Lung (tissue), 12 donors: ENCODE measurements around the gene KMT2C. TPM values are rescaled to one million over a fixed set of nuclear protein-coding genes. Genes with fewer than 3 reads are reported as not detected.

Experiments used
- ATAC-seq: fragments of 200-7000 bp; cut with Tn5 transposase; one replicate; pipeline ENCODE4 v1.9.1; 2020; ENCODE audit warnings: moderate number of reproducible peaks; ENCODE audit not compliant: insufficient read depth, low FRiP score
- DNase-seq, 3 donors: peaks; one replicate each; pipeline ENCODE4 v3.0.0-alpha.2; 2013 to 2017
- H3K27ac ChIP-seq, 2 donors: one replicate each; pipeline ENCODE4 v1.5.1; 2013; ENCODE audit warnings: mild to moderate bottlenecking in 2 of 2, moderate library complexity in 2 of 2, control low read depth in 1 of 2, inconsistent platforms in 1 of 2, low read depth in 1 of 2, low read length in 1 of 2
- H3K27me3 ChIP-seq, 3 donors: one replicate each; pipeline ENCODE4 v1.5.1; 2013; ENCODE audit warnings: low read length in 2 of 3; ENCODE audit not compliant: control insufficient read depth in 3 of 3, insufficient read depth in 3 of 3
- H3K36me3 ChIP-seq, 4 donors: one replicate each; pipeline ENCODE4 v1.5.1; 2013; ENCODE audit warnings: low read length in 4 of 4, mild to moderate bottlenecking in 1 of 4, moderate library complexity in 1 of 4; ENCODE audit not compliant: control insufficient read depth in 4 of 4, insufficient read depth in 4 of 4
- H3K4me1 ChIP-seq, 5 donors: one replicate each; pipeline ENCODE4 v1.5.1; 2013; ENCODE audit warnings: low read length in 5 of 5, mild to moderate bottlenecking in 2 of 5, moderate library complexity in 1 of 5; ENCODE audit not compliant: control insufficient read depth in 5 of 5, insufficient read depth in 5 of 5
- H3K4me3 ChIP-seq: one replicate; pipeline ENCODE4 v1.5.1; 2013; ENCODE audit warnings: mild to moderate bottlenecking, control low read depth, moderate library complexity
- H3K9ac ChIP-seq, 2 donors: one replicate each; pipeline ENCODE4 v1.5.1; 2013; ENCODE audit warnings: low read length in 2 of 2, control low read depth in 1 of 2; ENCODE audit not compliant: insufficient read depth in 1 of 2
- H3K9me3 ChIP-seq, 4 donors: one replicate each; pipeline ENCODE4 v1.5.1; 2013; ENCODE audit warnings: low read length in 3 of 4, mild to moderate bottlenecking in 1 of 4, moderate library complexity in 1 of 4; ENCODE audit not compliant: control insufficient read depth in 4 of 4, insufficient read depth in 3 of 4
- WGBS, 2 donors: extraction: QIAGEN DNeasy Blood & Tissue Kit; methylation state at CpG; one replicate each; pipeline ENCODE4 v1.1.7; 2013; 5-methylcytosine and 5-hydroxymethylcytosine counted together
- polyA plus RNA-seq, 2 donors: library from polyadenylated mRNA; stranded (reverse); fragments of 200-250 nt; gene quantifications; one replicate each; pipeline ENCODE4 v1.2.1, GENCODE V29; 2013
- total RNA-seq, 2 donors: library from RNA; depleted of rRNA in 1 of 2; stranded (reverse); fragments of >200 nt in 1 of 2; gene quantifications; one replicate each; pipeline ENCODE4 v1.2.1, GENCODE V29; 2014 to 2021
- TF ChIP-seq, protein P1 (sequence below): IDR thresholded peaks from 2 replicates; pipeline ENCODE4 v1.5.1; 2012; ENCODE audit warnings: mild to moderate bottlenecking; ENCODE audit errors: control extremely low read depth, extremely low read depth
- donor health status: control.
- donor health status: control.
- donor health status: Bipolar disorder and iron deficiency.
- donor health status: healthy.
- donor health status: DM: yes; HTN: yes; CAD: no.

The KMT2C gene
- total and polyA plus RNA-seq, 4 donors, result 10.2 to 115 (median 52.3) TPM

DNA sequence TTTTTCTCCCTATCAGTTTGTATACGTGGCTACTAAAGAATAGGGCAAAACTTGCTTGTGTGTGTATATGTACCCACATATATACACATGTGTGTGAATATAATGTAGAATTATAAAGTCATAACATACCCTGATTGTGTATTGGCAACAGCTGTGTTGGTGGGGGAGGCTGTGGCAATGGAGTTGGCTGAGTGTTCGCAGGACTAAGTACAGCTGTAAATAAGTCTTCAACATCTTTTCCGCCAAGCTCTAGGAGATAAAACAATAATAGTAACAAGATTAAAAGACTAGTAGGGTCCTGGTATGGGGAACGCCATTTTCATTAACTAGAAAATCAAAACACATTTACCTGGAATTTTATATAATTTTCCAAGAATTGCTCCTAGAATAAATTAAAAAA is 241.9 kb downstream of the KMT2C start:
- no peaks in the 10 kb centered on the region for H3K27me3 ChIP-seq
- no peak overlapping the region for H3K27ac ChIP-seq
- WGBS, 2 donors, result 95% methylated on average over 4 of the region's 4 CpGs
- H3K9ac ChIP-seq, result no peak overlapping the region
- no peak for ATAC-seq
- peak; percentile 42 to 80 (median 74) for DNase-seq
- peaks cover 10 to 46% (median 41%) of the 10 kb centered on the region in 4 donors for H3K36me3 ChIP-seq
- no peaks in the 10 kb centered on the region for H3K9me3 ChIP-seq
- TF ChIP-seq, protein P1, sequence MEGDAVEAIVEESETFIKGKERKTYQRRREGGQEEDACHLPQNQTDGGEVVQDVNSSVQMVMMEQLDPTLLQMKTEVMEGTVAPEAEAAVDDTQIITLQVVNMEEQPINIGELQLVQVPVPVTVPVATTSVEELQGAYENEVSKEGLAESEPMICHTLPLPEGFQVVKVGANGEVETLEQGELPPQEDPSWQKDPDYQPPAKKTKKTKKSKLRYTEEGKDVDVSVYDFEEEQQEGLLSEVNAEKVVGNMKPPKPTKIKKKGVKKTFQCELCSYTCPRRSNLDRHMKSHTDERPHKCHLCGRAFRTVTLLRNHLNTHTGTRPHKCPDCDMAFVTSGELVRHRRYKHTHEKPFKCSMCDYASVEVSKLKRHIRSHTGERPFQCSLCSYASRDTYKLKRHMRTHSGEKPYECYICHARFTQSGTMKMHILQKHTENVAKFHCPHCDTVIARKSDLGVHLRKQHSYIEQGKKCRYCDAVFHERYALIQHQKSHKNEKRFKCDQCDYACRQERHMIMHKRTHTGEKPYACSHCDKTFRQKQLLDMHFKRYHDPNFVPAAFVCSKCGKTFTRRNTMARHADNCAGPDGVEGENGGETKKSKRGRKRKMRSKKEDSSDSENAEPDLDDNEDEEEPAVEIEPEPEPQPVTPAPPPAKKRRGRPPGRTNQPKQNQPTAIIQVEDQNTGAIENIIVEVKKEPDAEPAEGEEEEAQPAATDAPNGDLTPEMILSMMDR, result no peak
- H3K4me1 ChIP-seq, result peaks cover 0 to 17% (median 0%) of the 10 kb centered on the region in 5 donors
- H3K4me3 ChIP-seq, result no peak overlapping the region

- WGBS, 2 donors, result 75 to 88% methylated on average over 2 of the region's 2 CpGs
- peaks cover 0 to 43% (median 2%) of the 10 kb centered on the region in 5 donors for H3K4me1 ChIP-seq
- peak in 2 of 3 donors; percentile 48 to 53 for DNase-seq
- ATAC-seq, result no peak
- H3K4me3 ChIP-seq, result no peak overlapping the region
- TF ChIP-seq, protein P1, result no peak
- H3K27ac ChIP-seq, result no peak overlapping the region
- H3K9me3 ChIP-seq, result no peaks in the 10 kb centered on the region
- peaks cover 13 to 31% (median 28%) of the 10 kb centered on the region in 4 donors for H3K36me3 ChIP-seq
- H3K27me3 ChIP-seq, result no peaks in the 10 kb centered on the region
- no peak overlapping the region for H3K9ac ChIP-seq
Measured at GRCh38 chr7:152189061-152189460, 246.7 kb downstream of the KMT2C start.

DNA sequence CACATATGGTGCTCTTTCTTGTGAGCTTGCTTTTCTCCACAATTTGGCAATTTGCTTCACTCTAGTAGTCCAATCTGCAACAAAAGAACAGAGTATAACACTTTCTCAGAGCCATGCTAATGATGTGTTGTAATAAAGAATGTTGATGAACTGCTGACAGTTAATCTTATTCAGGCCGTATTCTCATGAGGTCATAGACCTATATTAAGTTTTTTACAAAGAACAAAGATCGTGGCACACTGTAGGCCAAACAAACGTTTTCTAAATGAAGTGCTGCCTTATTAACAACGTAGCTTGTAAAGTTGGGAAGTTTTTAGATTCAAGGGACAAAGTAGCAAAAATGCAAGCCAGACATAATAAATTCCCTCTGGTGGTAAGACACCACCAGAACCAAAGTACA is 250.2 kb downstream of the KMT2C start:
- TF ChIP-seq, protein P1, result no peak
- Histone ChIP-seq H3K4me1 (peaks cover 0 to 38% (median 2%) of the 10 kb centered on the region in 5 donors), H3K27ac (no peak overlapping the region), H3K27me3 (no peaks in the 10 kb centered on the region), H3K9ac (no peak overlapping the region), H3K4me3 (no peak overlapping the region), H3K9me3 (no peaks in the 10 kb centered on the region), H3K36me3 (peaks cover 24 to 32% (median 26%) of the 10 kb centered on the region in 4 donors)
- ATAC-seq (peak; percentile 11), DNase-seq (peak; percentile 64 to 98 (median 97))
- WGBS, 2 donors, result 75 to 78% methylated on average over 4 of the region's 4 CpGs

DNA sequence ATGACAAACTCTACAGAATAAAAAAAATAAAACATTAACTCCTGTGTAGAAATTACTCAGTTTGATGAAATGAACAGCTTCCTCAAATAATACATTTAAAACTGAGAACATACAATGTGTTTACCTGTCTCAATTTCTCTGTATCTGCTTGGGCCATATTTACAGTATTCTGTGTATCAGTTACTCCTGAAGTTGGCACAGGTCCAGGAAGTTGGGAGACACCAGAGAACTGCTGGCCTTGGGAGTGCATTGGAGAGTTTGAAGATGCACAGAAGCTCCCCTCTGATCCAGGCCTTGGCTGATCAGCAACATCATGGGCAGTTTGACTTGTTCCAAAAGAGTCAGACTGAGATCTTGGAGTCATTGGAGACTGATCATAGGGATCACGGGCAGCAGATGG is 255.2 kb downstream of the KMT2C start:
- Histone ChIP-seq H3K4me1 (peaks cover 0 to 14% (median 2%) of the 10 kb centered on the region in 5 donors), H3K9me3 (no peaks in the 10 kb centered on the region), H3K9ac (no peak overlapping the region), H3K36me3 (peaks cover 43 to 56% (median 48%) of the 10 kb centered on the region in 4 donors), H3K4me3 (no peak overlapping the region), H3K27me3 (no peaks in the 10 kb centered on the region), H3K27ac (no peak overlapping the region)
- DNase-seq, result no peak
- TF ChIP-seq, protein P1, result no peak
- no peak for ATAC-seq
- WGBS, 2 donors, result 98 to 100% methylated on average over 1 of the region's 1 CpG
